HEK293T (cell line): ENCODE measurements around the gene HMX1.

Experiments
- CTCF ChIA-PET: fragments of 350-600 bp; formaldehyde crosslinking; extraction: SDS; loops from one replicate; lab custom pipeline; 2021; ENCODE audit warnings: antibody characterized with exemption, inconsistent platforms; lab: Yijun Ruan, JAX
- POLR2A ChIA-PET: fragments of 350-600 bp; formaldehyde crosslinking; extraction: SDS; loops from one replicate; lab custom pipeline; 2020; ENCODE audit warnings: antibody characterized with exemption, inconsistent platforms; lab: Yijun Ruan, JAX
- DNase-seq: peaks from one replicate; pipeline ENCODE4 v3.0.0; 2012; ENCODE audit warnings: mixed read lengths; ENCODE audit errors: extremely low spot score
- ARNT ChIP-seq: fragments of 450-650 bp; IDR thresholded peaks from 2 replicates; pipeline ENCODE4 v1.6.1; 2017; ENCODE audit warnings: mild to moderate bottlenecking
- BHLHE40 ChIP-seq: fragments of 450-650 bp; IDR thresholded peaks from 2 replicates; pipeline ENCODE4 v1.6.1; 2016; ENCODE audit warnings: mild to moderate bottlenecking, moderate library complexity, borderline replicate concordance
- CTBP1 ChIP-seq: fragments of 450-650 bp; IDR thresholded peaks from 2 replicates; pipeline ENCODE4 v1.6.1; 2016; ENCODE audit warnings: borderline replicate concordance
- ELF4 ChIP-seq: fragments of 450-650 bp; IDR thresholded peaks from 2 replicates; pipeline ENCODE4 v1.6.1; 2017; ENCODE audit warnings: antibody characterized with exemption
- FOXA1 ChIP-seq: fragments of 450-650 bp; IDR thresholded peaks from 2 replicates; pipeline ENCODE4 v1.6.1; 2016; ENCODE audit warnings: mild to moderate bottlenecking
- FOXK2 ChIP-seq: fragments of 450-650 bp; IDR thresholded peaks from 2 replicates; pipeline ENCODE4 v1.6.1; 2016; ENCODE audit warnings: mild to moderate bottlenecking
- FOXM1 ChIP-seq: fragments of 450-650 bp; IDR thresholded peaks from 2 replicates; pipeline ENCODE4 v1.6.1; 2017; ENCODE audit warnings: mild to moderate bottlenecking, borderline replicate concordance
- HDGF ChIP-seq: fragments of 450-650 bp; IDR thresholded peaks from 2 replicates; pipeline ENCODE4 v1.6.1; 2017; ENCODE audit warnings: antibody characterized with exemption, borderline replicate concordance
- L3MBTL2 ChIP-seq: fragments of 450-650 bp; conservative IDR thresholded peaks from 2 replicates; pipeline ENCODE4 v1.6.1; 2016; ENCODE audit warnings: mild to moderate bottlenecking
- LEF1 ChIP-seq: fragments of 450-650 bp; IDR thresholded peaks from 2 replicates; pipeline ENCODE4 v1.6.1; 2017; ENCODE audit warnings: mild to moderate bottlenecking, borderline replicate concordance
- NFRKB ChIP-seq: fragments of 450-650 bp; IDR thresholded peaks from 2 replicates; pipeline ENCODE4 v1.6.1; 2016; ENCODE audit warnings: mild to moderate bottlenecking, moderate library complexity
- PKNOX1 ChIP-seq: fragments of 450-650 bp; IDR thresholded peaks from 2 replicates; pipeline ENCODE4 v1.6.1; 2016
- SP1 ChIP-seq: fragments of 450-650 bp; IDR thresholded peaks from 2 replicates; pipeline ENCODE4 v1.6.1; 2017
- SUZ12 ChIP-seq: fragments of 450-650 bp; IDR thresholded peaks from 2 replicates; pipeline ENCODE4 v1.6.1; 2016; ENCODE audit warnings: mild to moderate bottlenecking
- TARDBP ChIP-seq: fragments of 450-650 bp; IDR thresholded peaks from 2 replicates; pipeline ENCODE4 v1.6.1; 2016
- ZNF384 ChIP-seq: fragments of 450-650 bp; IDR thresholded peaks from 2 replicates; pipeline ENCODE4 v1.6.1; 2016

Gene HMX1

DNA sequence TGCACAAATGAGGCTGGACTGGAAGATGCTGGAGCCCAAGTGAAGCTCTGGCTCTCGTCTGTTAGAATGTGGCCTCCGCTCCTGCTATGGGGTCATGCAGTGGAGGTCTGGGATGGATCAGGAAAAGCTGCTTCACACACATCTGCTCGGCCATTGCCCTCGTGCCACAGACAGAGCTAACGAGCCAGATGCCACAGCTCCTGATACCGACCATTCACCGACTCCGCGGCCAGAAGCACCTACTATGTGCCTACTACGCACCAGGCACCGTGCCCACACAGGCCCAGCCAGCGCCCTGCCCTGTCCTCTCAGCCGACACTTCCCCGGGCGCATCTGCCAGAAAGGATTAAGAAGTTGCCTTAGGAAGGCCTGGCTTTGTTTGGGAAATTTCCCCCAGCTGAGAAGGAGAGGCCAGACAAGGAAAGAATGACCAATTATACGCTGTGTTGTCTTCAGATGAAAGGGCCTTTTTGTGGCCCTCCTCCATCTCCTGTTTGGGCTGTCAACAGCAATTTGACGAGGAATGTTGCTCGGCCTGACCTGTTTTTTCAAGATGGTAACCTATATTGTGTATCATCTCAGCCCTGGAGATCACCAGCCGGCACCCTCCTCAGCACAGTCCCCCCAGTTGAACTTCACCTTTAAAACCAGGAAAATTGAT, 34.3 kb downstream of the HMX1 start:
- ChIA-PET POLR2A (no interaction called here), CTCF (no interaction called here)
- TF ChIP-seq CTBP1 (no peak), NFRKB (no peak), BHLHE40 (no peak), FOXK2 (no peak), FOXM1 (no peak), LEF1 (no peak), L3MBTL2 (no peak), SUZ12 (no peak), ELF4 (no peak), FOXA1 (no peak), ARNT (no peak), HDGF (no peak), SP1 (no peak), PKNOX1 (no peak), ZNF384 (no peak), TARDBP (no peak)
- no peak for DNase-seq

- CTCF ChIA-PET: no interaction called here
- TF ChIP-seq SUZ12: no peak
- no peak for DNase-seq
- POLR2A ChIA-PET: no interaction called here
Measured at GRCh38 chr4:8836664-8837171, 34.9 kb downstream of the HMX1 start.

- TF ChIP-seq BHLHE40 (no peak), ARNT (no peak), CTBP1 (no peak), FOXA1 (no peak), SP1 (no peak), PKNOX1 (no peak), SUZ12 (no peak), LEF1 (no peak), NFRKB (no peak), HDGF (no peak), L3MBTL2 (no peak), ZNF384 (no peak), FOXM1 (no peak), FOXK2 (no peak), TARDBP (no peak), ELF4 (no peak)
- CTCF ChIA-PET: no interaction called here
- DNase-seq: no peak
- POLR2A ChIA-PET: no interaction called here
Measured at GRCh38 chr4:8835521-8836365, 35.9 kb downstream of the HMX1 start.

DNA sequence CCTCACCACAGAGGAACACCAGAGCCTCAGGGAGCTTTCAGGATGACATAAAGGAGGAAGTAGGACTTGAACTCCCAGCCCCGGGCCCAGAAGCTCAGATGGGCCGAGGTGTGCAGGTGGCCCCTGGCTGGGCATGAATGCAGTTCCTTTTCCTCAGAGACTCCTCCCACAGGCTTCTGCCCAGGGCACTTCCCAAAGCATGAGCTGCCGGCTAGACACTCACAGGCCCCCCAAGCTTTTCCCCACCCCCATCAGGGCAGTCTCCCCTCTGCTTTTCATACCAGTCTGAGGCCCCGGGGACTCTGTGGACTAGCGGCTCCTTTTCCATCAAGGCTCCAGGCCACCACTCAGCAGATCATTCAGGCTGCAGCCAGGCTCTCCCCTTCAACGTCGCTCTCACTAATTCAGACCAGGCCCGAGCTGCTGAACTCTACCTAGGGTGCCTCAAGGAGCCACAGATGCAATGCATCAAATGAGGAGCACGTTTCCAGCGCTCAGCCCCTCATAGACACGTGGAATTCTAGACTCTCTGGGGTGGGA, 36.9 kb downstream of the HMX1 start:
- DNase-seq: no peak
- POLR2A ChIA-PET: no interaction called here
- CTCF ChIA-PET: no interaction called here
- TF ChIP-seq FOXA1: no peak
- no peak for TF ChIP-seq BHLHE40
- no peak for TF ChIP-seq LEF1
- TF ChIP-seq PKNOX1: no peak
- no peak for TF ChIP-seq L3MBTL2
- TF ChIP-seq TARDBP: no peak
- no peak for TF ChIP-seq FOXK2
- no peak for TF ChIP-seq NFRKB

- TF ChIP-seq SP1: no peak
- no peak for TF ChIP-seq FOXA1
- TF ChIP-seq L3MBTL2: no peak
- no peak for TF ChIP-seq ELF4
- no peak for TF ChIP-seq TARDBP
- TF ChIP-seq FOXM1: no peak
- no peak for TF ChIP-seq CTBP1
- no peak for TF ChIP-seq BHLHE40
- no peak for TF ChIP-seq NFRKB
- no peak for TF ChIP-seq ARNT
- no peak for TF ChIP-seq SUZ12
- TF ChIP-seq ZNF384: no peak
- TF ChIP-seq LEF1: no peak
- no peak for TF ChIP-seq PKNOX1
- no peak for TF ChIP-seq HDGF
- no peak for TF ChIP-seq FOXK2
- CTCF ChIA-PET: interaction anchor here (0.6 kb wide), 1 partner anchor 11 kb away, joined by 3 read pairs; no protein-coding TSS in a partner anchor
- DNase-seq: no peak
- POLR2A ChIA-PET: no interaction called here
Measured at GRCh38 chr4:8832113-8832915, 39.3 kb downstream of the HMX1 start.
